22Rv1 (cell line): ENCODE measurements around the gene SHE.

ENCODE experiments used
- CTCF ChIP-seq: fragments of 450-650 bp; IDR thresholded peaks from 2 replicates; pipeline ENCODE4 v1.5.1; 2017; ENCODE audit warnings: mild to moderate bottlenecking
- ZFX ChIP-seq: fragments of 450-650 bp; IDR thresholded peaks from 2 replicates; pipeline ENCODE4 v1.6.1; 2017; ENCODE audit warnings: antibody characterized with exemption, borderline replicate concordance

- TF ChIP-seq CTCF: no peak
- no peak for TF ChIP-seq ZFX
Observed at GRCh38 chr1:154541231-154541630, 39.0 kb upstream of the SHE start.
